ENCODE data around the gene LGR4.
A peak's percentile ranks its signal among the peaks of the same experiment; 100 is the strongest.

LGR4 gene

DNA sequence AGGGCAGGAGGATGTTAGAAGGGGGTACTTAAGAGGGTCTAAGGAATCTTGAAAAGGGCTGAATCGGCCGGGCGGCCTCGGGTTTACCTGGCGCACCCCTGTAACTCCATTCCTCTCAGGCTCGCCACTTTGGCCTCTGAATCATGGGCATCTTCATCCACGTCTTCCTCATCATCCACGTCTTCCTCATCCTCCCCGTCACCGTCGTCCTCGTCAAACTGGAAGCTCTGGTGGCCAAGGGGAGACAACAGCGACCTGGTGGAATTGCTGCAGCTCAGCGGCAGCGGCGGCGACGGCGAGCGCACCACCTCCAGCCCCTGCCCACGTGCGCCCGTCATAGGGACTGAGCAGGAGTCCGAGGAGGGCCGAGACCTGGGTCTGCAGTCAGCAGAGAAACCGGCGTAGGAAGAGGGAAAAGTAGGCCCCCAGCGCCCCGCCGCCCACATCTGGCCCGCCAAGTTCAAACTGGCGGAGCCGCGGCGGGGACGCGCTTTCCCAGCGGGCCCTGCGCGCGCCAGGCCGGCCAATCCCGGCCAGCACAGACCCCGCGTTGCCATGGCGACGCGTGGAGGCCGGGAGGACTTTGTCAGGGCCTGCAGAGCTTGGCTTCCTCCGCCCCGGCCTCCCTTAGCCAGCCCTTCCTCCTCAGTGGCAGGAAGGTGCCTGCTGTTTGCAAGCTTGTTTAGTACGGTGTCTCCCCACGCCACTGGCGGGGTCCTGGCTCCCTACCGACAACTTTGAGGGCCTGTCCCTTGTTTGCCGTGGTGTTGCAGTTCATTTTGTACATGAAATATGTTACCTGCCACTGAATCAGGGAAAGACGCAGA lies 109.6 kb downstream of the LGR4 start, which contains the start of gene CCDC34:
TSS of gene CCDC34 (minus strand) at position 467 of the 827 bp plus-strand sequence. CDS start at position 446, 21 bp downstream.
- CTCF ChIA-PET: interaction anchor here (0.7 kb wide), 1 partner anchor 1390 kb away, joined by 5 read pairs; no protein-coding TSS in a partner anchor
- POLR2A ChIA-PET: interaction anchor here (0.9 to 1.3 kb wide), 6 partner anchors 28 to 159 kb away, joined by 3 to 4 read pairs (median 4); partner anchors contain the start of gene LGR4
- DNase-seq (ENCODE audit: extremely low spot score): peak; percentile 96
- peak; percentile 94 for TF ChIP-seq L3MBTL2 (conservative IDR thresholded peaks at IDR 0.05)
- TF ChIP-seq SUZ12 (IDR thresholded peaks at IDR 0.05): no peak
- TF ChIP-seq HDGF (IDR thresholded peaks at IDR 0.05; ENCODE audit: borderline replicate concordance): no peak
- no peak for TF ChIP-seq CTBP1 (IDR thresholded peaks at IDR 0.05; ENCODE audit: borderline replicate concordance)

GRCh38 chr11:27361649-27362431 lies 110.8 kb downstream of the LGR4 start:
- POLR2A ChIA-PET: no interaction called here
- TF ChIP-seq FOXK2 (IDR thresholded peaks at IDR 0.05) (no peak), HDGF (IDR thresholded peaks at IDR 0.05; ENCODE audit: borderline replicate concordance) (no peak)
- no peak for DNase-seq (ENCODE audit: extremely low spot score)
- CTCF ChIA-PET: no interaction called here

DNA sequence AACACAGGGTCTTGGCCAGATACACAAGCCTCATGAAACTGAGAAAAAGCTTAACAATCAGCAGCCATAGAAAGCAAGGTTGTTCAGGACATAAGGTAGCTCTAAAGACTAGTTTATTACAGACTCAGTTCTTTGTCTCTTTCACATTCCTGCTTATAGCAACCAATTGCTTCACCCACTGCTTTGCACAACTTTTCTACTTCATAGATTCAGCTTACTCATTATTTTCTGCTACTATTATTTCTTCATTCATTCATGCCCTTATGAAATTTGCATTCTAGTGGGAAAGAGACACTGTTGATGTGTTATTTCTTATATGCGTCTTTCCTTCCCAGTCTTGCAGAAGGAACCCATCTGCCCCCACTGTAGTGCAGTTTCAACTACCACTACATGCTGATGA lies 114.3 kb downstream of the LGR4 start:
- ChIA-PET CTCF (no interaction called here), POLR2A (no interaction called here)
- TF ChIP-seq SUZ12 (IDR thresholded peaks at IDR 0.05) (no peak), ELF4 (IDR thresholded peaks at IDR 0.05) (no peak), SP1 (IDR thresholded peaks at IDR 0.05) (no peak), LEF1 (IDR thresholded peaks at IDR 0.05; ENCODE audit: borderline replicate concordance) (no peak), FOXK2 (IDR thresholded peaks at IDR 0.05) (no peak), NFRKB (IDR thresholded peaks at IDR 0.05) (no peak), BHLHE40 (IDR thresholded peaks at IDR 0.05; ENCODE audit: borderline replicate concordance) (no peak), FOXA1 (IDR thresholded peaks at IDR 0.05) (no peak), ZNF384 (IDR thresholded peaks at IDR 0.05) (no peak), CTBP1 (IDR thresholded peaks at IDR 0.05; ENCODE audit: borderline replicate concordance) (no peak), TARDBP (IDR thresholded peaks at IDR 0.05) (no peak), L3MBTL2 (conservative IDR thresholded peaks at IDR 0.05) (no peak), FOXM1 (IDR thresholded peaks at IDR 0.05; ENCODE audit: borderline replicate concordance) (no peak), HDGF (IDR thresholded peaks at IDR 0.05; ENCODE audit: borderline replicate concordance) (no peak), ARNT (IDR thresholded peaks at IDR 0.05) (no peak)
- TF ChIP-seq, protein P1, sequence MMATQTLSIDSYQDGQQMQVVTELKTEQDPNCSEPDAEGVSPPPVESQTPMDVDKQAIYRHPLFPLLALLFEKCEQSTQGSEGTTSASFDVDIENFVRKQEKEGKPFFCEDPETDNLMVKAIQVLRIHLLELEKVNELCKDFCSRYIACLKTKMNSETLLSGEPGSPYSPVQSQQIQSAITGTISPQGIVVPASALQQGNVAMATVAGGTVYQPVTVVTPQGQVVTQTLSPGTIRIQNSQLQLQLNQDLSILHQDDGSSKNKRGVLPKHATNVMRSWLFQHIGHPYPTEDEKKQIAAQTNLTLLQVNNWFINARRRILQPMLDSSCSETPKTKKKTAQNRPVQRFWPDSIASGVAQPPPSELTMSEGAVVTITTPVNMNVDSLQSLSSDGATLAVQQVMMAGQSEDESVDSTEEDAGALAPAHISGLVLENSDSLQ (IDR thresholded peaks at IDR 0.05): no peak
- DNase-seq (ENCODE audit: extremely low spot score): no peak

- no peak for DNase-seq (ENCODE audit: extremely low spot score)
- POLR2A ChIA-PET: no interaction called here
- TF ChIP-seq, protein P1 (IDR thresholded peaks at IDR 0.05): no peak
- TF ChIP-seq ELF4 (IDR thresholded peaks at IDR 0.05): no peak
- CTCF ChIA-PET: no interaction called here
Observed at GRCh38 chr11:27357250-27357649, 115.3 kb downstream of the LGR4 start.

DNA sequence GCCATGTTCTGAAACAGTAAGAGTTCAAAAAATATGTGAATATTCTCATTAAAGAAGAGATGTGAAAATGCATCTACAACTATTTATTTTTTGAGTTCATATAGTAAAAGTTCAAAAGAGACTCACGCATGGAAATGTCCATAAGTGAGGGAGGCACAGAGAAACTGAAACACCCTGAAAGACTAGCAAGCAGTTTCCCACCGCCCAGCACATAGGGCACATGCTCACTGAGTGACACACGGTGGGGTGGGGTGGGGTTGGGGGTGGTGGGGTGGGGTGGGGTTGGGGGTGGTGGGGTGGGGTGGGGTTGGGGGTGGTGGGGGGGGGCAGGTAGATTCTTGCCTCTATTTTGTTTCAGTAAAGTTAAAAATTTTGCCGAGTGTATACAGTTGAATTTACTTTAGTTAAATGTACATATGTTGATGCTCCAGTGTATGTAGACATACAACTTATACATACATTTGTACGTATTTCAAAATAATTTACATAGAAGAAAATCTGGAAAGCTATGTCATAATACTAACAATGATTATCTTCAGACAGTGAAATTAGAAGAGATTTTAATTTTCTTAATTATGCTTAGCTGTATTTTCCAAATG lies 115.9 kb downstream of the LGR4 start:
- TF ChIP-seq FOXM1 (IDR thresholded peaks at IDR 0.05; ENCODE audit: borderline replicate concordance): no peak
- TF ChIP-seq, protein P1 (IDR thresholded peaks at IDR 0.05): no peak
- TF ChIP-seq CTBP1 (IDR thresholded peaks at IDR 0.05; ENCODE audit: borderline replicate concordance): no peak
- no peak for TF ChIP-seq LEF1 (IDR thresholded peaks at IDR 0.05; ENCODE audit: borderline replicate concordance)
- no peak for TF ChIP-seq TARDBP (IDR thresholded peaks at IDR 0.05)
- no peak for TF ChIP-seq SUZ12 (IDR thresholded peaks at IDR 0.05)
- TF ChIP-seq ELF4 (IDR thresholded peaks at IDR 0.05): no peak
- no peak for TF ChIP-seq ARNT (IDR thresholded peaks at IDR 0.05)
- no peak for TF ChIP-seq BHLHE40 (IDR thresholded peaks at IDR 0.05; ENCODE audit: borderline replicate concordance)
- TF ChIP-seq NFRKB (IDR thresholded peaks at IDR 0.05): no peak
- TF ChIP-seq FOXK2 (IDR thresholded peaks at IDR 0.05): no peak
- no peak for DNase-seq (ENCODE audit: extremely low spot score)
- POLR2A ChIA-PET: no interaction called here
- CTCF ChIA-PET: no interaction called here

DNA sequence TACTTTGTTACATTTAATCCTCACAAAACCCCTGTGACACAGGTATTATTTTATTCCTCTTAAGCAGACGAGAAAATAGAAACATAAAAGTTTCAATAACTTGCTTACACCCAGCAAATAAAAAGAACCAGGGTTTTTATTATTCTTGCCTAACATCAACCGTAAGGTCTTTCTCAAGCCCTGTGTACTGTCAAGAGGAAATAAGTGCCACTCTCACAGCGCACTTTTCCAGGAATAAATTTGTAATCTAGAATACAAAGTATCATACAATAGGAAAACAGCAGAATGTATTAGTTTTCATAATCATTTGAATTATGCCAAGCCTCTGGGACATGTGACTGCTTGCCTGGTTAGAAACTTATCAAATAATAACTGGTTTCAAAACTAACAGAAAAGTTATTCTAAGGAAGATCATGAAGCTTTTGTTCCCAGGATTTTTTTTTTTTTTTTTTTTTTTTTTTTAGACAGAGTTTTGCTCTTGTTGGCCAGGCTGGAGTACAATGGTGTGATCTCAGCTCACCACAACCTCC lies 117.0 kb downstream of the LGR4 start:
- DNase-seq (ENCODE audit: extremely low spot score): no peak
- no peak for TF ChIP-seq ZNF384 (IDR thresholded peaks at IDR 0.05)
- POLR2A ChIA-PET: no interaction called here
- CTCF ChIA-PET: no interaction called here

Data from HEK293T (cell line).